GM21825 (cell line): Measurements from ENCODE around the gene WDR35.

Experiments
- ATAC-seq: cut with Tn5 transposase; IDR thresholded peaks from one replicate; pipeline ENCODE4 v1.9.1; 2021; ENCODE audit warnings: mild to moderate bottlenecking, moderate library complexity; ENCODE audit not compliant: unreplicated experiment

WDR35 gene

DNA sequence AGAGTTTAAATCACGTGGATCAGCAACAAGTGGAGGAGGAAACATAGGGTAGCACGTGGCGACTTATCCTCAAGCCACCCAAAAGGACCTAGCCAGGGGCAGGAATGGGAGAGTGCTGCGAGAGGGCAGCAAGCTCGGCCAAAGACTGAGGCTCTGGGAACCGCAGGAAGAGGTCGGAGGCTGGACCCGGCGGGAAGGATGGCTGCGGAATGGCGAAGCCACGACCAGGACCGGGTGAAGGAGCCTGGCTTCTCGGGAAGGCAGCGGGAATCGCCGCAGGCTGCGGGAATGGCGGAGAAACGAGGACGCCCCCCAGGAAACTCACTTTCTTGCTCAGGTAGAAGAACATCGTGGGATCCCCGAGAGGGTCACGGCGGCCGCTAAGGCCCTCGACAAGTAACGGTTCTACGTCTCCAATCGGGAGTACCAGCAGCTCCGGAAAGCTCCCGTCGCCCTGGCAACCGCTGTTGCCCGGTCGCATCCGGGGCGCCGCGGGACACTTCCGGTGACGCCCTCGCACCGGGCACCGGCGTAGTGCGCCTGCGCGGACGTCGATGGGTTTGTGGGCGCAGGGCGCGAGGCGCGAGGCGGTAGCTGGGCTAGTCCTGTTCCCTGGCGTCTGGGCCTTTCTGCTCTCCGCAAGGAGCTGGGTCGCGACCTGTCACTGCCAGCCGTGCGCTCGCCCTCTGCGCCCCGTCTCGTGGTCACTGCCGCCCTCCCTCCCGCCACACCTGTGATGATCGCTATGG, at the start of gene WDR35:
Gene WDR35 (minus strand): TSS at position 439 of the 749 bp plus-strand sequence. CDS start 90 bp downstream, at position 349.
- peak; percentile 96 for ATAC-seq

DNA sequence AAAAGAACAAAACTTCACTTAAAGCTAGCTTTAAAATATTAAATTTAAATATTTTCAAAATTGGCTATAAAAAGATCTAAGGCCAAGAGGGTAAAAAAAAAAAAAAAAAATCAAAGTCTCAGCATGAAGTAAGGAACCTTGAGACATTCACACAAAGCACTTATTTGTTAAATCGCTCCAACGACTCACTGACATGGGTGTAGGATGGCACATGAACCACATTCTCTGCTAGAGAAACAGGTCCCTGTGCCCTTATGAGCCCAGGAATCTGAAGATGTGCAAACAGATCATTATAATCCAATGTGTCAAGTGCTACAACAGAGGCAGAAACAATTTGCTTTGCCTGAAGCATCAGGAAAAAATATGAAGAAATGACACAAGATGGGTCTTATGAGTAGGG, 47.8 kb upstream of the WDR35 start:
- no peak for ATAC-seq

DNA sequence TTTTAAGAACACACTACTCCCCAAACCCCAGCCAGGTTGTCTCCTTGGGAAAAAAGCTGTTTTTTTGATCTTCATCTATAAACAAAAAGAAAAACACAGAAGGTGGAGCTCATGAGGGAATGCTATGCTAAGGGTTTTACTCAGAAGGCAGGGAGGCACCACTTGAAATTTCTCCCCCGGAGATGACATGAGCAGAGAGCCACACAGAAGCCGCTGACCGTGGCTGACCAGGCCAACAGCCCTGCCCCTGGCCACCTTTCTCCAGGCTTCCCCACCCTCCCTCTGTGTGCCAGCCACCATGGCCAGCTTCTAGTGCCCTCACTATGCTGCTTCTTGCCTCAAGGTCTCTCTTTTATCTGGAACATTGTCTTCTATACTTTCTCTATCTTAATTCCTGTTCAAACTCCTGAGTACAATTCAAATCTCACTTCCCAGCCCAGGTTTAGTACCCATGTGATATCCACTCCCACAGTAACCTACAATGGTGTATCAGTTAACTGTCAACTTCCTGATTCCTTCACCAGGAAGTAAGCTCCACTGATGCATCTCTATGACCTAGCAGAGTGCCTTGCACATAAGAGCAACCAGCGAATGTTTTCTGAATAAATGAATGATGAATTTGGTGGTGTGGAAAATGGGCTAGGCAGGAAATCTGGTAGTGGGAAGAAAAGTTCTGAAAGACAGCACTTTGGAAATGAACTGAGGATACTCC, 46.2 kb upstream of the WDR35 start:
- ATAC-seq, result no peak

DNA sequence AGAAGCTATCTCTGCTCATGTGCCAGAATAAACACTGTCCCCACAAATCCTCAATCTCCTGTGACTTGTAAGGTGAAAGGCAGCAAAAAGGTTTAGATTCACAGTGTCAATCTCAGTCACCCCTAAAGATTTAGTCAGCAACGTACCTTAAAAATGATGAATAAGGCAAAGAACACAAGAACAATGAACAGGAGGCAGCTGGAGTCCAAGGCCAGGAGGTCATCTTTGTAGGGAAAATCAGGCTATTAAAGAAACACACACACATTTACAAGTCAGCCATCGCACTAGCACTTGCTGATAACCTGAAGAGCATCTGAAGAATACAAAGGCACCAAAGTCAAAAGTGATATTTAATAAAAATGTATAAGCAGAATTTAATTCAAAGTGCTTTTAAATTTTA, 44.9 kb upstream of the WDR35 start:
- ATAC-seq, result no peak

DNA sequence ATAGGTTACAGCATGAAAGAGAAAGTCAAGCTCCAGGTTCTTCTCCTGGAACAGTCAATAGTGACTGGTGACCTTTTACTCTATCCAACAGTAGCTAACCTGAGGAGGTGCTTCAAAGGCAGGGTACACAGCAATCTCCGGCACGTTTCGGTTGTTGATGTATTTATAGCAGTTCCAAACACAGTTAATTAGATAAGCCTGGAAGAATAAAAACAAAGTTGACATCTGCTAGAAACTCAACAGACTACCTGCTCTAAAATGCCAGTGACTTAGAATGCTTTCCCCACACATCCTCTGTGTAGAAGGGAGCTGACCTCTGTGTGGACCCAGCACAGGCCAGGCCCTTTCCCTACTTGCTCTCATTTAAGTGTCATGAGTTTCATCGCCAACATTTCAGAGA, 44.3 kb upstream of the WDR35 start:
- ATAC-seq, result no peak

DNA sequence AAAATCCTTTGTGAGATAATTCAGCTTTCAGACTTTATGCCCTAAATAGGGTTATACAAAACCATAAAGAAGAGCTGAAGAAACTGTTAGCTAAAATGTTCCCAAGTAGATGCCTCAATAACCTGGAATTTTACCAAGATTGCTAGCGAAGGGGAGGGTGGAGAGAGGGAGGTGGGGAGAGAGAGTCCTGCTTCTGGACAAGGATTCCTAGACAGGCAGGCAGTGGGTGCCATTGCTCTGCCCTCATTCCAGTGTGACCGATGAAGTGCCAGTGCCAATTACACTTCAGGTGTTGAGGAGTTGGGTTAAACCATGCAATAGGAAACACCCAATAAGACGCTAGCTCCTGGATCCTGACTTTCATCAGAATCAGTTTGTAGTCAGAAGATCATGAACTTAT, 43.4 kb upstream of the WDR35 start:
- no peak for ATAC-seq

DNA sequence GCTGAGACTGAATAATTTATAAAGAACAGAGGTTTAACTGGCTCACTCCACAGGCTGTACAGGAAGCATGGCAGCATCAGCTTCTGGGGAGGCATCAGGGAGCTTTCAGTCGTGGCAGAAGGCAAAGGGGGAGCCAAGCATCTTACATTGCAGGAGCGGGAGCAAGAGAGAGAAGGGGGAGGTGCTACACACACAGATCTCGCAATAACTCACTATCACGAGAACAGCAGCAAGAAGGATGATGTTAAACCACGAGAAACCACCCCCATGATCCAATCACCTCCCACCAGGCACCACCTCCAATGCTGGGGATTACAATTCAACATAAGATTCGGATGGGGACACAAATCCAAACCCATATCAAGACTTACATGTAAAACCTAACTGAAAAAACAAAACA, 40.3 kb upstream of the WDR35 start:
- ATAC-seq, result no peak

DNA sequence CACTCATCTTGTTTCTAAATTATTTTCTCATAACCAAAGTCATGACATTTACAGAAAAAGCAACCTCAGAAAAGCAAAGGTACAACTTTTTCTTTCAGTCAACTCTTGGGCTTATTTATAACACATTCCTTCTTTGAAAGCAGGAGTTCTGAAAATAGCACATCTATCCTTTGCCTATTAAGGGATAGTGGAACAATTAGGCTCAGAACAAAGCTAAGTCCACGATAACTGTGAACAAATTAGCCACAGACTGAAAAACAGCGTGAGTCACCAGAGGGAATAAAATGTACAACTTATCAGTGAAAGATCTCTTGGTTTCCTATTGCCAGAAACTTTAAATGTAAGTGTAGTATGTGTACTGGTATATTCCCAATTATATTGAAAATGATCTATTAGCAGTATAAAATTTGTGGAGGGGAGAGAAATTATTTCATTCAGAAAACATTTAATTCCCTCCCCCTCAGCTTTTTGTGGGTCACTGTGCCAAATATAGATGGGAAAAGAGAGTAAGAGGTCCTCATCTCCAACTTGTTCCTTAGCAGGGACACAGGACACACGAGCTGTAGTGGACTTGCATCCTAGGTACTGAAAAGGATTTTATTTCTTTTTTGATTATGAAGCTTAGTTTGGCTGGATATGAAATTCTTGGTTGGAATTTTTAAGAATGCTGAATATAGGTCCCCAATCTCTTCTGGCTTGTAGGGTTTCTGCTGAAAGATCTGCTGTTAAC, 38.0 kb upstream of the WDR35 start:
- no peak for ATAC-seq

DNA sequence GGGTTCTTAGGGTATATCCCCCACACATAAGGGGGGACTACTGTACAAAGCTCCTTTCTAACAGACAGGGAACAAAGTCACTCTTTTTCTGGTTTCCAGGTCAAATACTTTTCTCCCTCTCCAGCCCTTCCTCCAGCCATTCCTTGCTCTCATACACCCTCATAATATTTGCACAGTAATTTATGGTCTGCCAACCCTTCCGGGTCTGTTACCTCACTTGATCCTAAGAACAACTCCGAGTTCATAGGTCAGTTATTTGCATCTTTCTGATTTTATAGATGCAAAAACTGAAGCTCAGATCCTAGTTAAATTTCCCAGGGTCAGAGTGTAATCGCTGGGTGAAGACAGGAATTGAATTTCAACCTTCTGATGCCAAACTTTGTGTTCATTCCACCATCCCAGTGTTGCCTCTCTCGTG, 37.4 kb upstream of the WDR35 start:
- no peak for ATAC-seq

DNA sequence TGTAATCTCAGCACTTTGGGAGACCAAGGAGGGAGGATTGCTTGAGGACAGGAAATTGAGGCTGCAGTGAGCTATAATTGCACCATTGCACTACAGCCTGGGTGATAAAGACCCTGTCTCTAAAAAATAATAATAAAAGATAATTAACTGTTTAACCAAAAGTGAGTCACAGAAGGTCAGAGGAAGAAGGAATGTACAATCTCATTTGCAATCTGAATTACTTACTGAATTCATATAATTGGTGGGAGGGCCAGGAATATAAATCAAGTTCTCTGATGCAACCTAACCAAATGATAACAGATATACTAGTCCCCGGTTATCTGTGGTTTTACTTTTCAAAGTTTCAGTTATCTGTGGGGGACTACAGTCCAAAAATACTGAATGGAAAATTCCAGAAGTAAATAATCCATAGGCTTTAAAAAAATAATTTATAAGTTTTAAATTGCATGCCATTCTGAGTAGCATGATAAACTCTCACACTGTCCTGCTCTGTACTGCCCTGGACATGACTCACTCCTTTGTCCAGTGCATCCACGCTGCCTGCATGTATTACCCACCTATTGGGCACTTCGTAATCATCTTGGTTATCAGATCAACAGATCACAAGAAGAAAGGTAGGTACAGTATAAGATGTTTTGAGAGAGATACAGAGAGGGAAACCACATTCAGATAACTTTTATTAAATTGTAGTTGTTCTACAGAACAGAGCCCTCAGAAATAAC, 35.3 kb upstream of the WDR35 start:
- no peak for ATAC-seq

DNA sequence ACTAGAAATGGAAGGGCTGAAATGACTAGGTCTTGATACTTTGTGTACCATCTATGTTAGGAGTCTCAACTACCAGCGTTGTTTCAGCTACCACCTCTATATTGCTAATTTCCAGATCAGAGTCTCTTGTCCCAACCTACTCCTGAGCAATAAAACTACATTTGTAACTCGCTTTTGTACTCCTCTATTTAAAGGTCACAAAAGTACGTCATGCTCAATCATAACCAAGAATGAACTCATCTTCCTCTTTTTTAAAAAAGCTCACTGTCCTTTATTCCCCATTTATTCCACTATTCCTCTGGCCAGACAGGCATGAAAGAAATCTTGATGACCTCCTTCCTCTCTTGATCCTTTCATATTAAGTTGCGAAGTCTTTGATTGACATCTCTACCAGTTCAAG, 33.8 kb upstream of the WDR35 start:
- ATAC-seq, result no peak

DNA sequence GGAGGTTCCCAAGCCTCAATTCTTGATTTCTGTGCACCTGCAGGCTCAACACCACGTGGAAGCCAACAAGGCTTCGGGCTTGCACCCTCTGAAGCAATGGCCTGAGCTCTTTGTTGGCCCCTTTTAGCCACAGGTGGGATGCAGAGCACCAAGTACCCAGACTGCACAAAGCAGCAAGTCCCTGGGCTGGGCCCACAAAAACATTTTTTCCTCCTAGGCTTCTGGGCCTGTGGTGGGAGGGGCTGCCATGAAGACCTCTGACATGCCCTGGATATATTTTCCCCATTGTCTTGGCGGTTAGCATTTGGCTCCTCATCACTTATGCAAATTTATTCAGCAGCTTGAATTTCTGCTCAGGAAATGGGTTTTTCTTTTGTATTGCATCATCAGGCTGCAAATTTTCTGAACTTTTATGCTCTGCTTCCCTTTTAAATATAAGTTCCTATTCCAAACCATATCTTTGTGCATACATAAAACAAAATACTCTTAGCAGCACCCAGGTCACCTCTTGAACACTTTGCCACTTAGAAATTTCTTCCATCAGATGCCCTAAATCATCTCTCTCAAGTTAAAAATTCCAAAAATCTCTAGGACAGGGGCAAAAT, 31.6 kb upstream of the WDR35 start:
- ATAC-seq, result no peak

DNA sequence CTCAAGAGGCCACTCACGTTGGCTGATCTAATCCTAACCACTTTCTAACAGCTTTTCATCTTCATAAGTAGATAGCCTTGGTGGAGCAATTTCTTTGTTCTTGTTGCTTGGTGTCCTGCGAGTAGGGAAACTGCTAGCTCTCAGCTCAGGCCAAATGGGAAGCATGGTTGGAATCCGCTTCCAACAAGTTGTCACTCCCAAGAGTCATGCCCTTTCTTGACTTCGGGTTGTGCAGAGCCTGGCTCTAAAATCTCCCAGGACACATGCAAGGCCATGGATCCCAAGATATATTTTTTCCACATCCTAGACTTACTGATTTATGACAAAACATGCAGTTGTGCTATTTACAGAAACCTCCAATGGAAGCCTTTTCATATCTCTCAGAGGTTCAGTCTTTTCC, 29.8 kb upstream of the WDR35 start:
- no peak for ATAC-seq

DNA sequence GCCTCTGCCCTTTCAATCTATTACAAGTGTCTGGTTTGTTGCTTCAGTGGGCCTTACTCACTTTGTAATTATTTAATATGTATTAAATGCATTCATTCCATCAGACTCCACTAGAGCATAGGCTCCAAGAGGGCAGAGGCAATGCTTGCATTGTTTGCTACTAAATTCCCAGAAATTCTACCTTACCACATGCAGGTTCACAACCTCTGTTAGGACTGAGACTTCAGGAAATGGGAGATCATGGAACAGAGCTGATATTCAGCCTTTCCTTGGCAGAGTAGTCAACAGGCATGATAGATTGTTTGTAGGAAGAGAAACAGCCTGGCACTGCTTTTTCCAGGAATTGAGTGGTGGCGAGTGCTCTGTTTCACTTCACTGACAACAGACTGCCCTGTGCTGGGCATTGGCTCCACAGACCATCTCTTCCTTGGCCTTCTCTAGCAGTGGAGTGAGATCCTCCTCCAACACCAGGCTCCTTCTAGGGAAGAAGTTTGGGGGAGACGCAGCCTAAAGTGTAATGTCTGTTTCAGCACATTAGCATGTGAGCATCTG, 28.8 kb upstream of the WDR35 start:
- ATAC-seq, result no peak

DNA sequence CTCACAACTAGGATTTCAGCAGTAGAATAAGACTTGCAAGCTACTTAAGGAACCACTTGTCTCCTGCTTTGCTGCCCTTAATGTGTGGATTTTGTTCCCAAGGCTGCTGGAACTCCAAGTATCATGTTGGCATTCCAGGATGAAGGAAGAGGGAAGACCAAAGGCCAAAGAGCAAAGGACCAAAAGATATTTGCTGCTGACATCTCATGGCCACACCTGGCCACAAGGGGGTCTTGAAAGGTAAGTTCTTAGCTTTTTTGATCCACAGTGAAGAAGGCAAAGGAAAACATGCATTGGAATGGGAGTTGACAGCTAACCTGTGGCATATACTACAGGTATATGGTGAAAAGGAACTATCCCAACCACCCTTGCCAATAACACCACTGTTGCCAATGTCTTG, 26.4 kb upstream of the WDR35 start:
- no peak for ATAC-seq

DNA sequence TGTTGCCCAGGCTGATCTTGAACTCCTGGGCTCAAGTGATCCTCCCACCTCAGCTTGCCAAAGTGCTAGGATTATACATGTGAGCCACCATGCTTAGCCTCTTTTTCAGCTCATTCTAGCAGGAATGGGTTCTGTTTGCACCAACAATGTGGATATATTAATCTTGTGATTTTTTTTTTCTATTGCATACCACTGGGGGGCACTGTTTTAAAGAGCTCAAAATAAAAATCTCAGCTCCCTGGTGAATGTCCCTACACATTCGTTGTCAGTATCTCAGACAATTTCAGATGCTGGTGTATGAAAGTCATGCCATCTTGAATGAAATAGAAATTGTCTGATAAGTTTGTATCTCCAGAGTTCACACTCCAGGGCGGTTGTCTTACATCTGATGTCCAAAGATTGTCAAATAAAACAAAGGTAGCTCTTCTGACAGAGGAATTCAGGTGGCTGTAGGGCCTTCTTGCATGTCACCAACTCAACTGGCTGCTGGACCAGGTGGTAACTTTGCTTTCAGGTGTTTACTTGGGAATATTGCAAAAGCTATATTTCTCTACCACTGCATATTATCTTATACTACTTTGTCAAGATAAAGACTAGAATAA, 25.7 kb upstream of the WDR35 start:
- ATAC-seq, result no peak

DNA sequence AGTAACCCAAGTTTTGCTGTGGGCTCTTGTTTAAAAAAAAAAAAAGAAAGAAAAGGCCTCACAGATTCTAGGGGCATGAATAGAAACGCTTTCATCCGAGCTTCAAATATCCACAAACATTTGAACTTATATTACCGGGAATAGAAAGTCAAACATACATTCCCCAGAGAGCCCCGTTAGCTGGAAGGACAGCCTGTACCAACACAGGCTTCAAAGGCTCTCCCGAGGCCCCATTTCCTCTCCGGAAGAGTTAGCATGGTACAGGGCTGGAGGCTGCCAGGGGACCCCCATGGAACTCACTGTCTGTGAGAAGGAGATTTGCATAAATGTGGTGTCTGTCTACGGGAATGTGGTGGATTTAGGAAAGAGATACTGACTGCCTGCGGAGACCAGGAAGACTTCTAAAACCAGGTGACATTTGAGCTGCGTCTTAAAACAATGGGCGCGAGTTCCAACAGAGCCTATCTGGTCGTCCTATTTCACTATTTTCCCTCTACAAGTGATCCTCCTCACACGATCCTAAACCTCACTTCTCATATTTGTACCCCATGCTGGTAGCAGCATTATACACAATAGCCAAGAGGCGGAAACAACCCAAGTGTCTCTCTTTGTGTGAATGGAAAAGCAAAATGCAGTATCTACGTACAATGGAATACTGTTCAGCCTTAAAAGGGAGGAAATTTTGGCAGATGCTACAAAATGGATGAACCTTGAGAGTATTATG, 23.4 kb upstream of the WDR35 start:
- ATAC-seq, result no peak

DNA sequence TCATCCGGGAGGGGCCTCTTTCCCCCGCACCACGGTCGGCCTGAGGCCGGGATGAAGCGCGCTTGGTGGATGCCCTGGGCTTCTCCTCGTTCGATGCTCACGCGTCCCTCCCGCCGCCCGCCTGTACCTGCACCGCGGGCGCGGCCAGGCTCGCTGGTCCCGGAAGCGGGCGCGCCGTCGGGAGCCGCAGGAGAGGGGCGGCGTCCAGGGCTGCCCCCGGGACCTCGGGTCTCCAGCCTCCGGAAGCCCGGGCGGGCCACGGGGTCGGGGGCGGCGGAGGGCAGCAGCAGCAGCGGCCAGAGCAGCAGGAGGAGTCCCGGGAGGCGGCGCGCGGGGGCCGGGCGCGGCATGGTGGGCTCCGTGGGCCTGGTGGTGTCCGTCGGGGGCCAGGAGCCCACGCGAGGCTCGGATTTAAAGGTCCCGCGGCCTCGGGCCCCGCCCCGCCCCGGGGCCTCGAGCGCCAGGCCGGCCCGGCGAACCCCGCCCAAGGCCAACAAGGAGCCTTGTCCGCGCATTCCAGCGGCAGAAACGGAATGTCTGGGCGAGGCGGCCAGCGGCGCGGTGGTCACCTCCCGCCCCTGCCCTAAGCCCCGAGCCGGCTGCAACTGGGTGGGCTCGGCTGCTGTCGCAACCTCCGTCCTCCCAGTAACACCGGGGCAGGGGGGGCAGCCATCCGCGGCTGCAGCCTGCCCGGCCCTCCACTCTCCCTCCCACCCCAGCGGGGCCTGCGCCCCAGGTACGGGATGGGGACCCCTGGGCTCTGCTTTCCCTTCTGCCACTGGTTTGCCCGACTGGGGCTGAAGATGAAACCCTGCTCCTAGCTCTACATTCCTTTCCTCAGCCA, 22.6 kb upstream of the WDR35 start, which contains the start of gene MATN3:
Gene MATN3 (minus strand): TSS at position 387 of the 844 bp plus-strand sequence. CDS start 37 bp downstream, at position 350.
- ATAC-seq, result no peak

DNA sequence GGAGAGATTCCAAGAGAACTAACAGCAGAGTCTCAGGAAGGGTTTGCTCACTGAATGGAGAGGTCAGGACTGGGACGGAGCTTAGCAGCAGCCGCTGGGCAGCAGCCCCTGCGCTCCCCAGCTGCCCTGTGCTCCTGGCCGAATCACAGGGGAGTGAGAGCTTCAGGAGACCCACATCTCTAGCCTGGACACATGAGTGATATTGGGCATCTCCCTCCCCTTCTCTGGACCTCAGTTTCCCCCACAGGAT, 22.1 kb upstream of the WDR35 start:
- no peak for ATAC-seq
